Vagina (tissue), 2 donors: ENCODE measurements around the gene CMTR1.

Experiments
- CTCF ChIP-seq, 3 experiments: fragments of 450-650 bp in 2 of 3; fragments of 200-600 bp in 1 of 3; sonication (generic) in 1 of 3; IDR thresholded peaks; one replicate each; pipeline ENCODE4 v1.5.1; 2017 to 2019; ENCODE audit warnings: antibody characterized with exemption in 3 of 3, mild to moderate bottlenecking in 2 of 3, moderate library complexity in 2 of 3
- POLR2A ChIP-seq, 2 donors: fragments of 450-650 bp; IDR thresholded peaks; one replicate each; pipeline ENCODE4 v1.6.1; 2017; ENCODE audit warnings: antibody characterized with exemption in 2 of 2, mild to moderate bottlenecking in 2 of 2, moderate library complexity in 2 of 2
- POLR2AphosphoS5 ChIP-seq, 2 donors: sonication (generic); formaldehyde crosslinking; IDR thresholded peaks; one replicate each; pipeline ENCODE4 v1.9.0; 2017; ENCODE audit warnings: antibody characterized with exemption in 2 of 2, mild to moderate bottlenecking in 2 of 2, low read depth in 1 of 2; ENCODE audit not compliant: insufficient read depth in 1 of 2

GRCh38 chr6:37429352-37429750, 3.7 kb upstream of the CMTR1 start:
- TF ChIP-seq POLR2A (IDR thresholded peaks at IDR 0.05) (no peak), CTCF (IDR thresholded peaks at IDR 0.05) (no peak), POLR2AphosphoS5 (IDR thresholded peaks at IDR 0.05; ENCODE audit: insufficient read depth in 1 of 2, low read depth in 1 of 2) (no peak)
